ENCODE data around the gene FAT4. TPM values are rescaled to one million over a fixed set of nuclear protein-coding genes. Genes with fewer than 3 reads are reported as not detected.

Gene FAT4, protein sequence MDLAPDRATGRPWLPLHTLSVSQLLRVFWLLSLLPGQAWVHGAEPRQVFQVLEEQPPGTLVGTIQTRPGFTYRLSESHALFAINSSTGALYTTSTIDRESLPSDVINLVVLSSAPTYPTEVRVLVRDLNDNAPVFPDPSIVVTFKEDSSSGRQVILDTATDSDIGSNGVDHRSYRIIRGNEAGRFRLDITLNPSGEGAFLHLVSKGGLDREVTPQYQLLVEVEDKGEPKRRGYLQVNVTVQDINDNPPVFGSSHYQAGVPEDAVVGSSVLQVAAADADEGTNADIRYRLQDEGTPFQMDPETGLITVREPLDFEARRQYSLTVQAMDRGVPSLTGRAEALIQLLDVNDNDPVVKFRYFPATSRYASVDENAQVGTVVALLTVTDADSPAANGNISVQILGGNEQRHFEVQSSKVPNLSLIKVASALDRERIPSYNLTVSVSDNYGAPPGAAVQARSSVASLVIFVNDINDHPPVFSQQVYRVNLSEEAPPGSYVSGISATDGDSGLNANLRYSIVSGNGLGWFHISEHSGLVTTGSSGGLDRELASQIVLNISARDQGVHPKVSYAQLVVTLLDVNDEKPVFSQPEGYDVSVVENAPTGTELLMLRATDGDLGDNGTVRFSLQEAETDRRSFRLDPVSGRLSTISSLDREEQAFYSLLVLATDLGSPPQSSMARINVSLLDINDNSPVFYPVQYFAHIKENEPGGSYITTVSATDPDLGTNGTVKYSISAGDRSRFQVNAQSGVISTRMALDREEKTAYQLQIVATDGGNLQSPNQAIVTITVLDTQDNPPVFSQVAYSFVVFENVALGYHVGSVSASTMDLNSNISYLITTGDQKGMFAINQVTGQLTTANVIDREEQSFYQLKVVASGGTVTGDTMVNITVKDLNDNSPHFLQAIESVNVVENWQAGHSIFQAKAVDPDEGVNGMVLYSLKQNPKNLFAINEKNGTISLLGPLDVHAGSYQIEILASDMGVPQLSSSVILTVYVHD (N-terminal part only)
- 16.7 TPM for total RNA-seq

DNA sequence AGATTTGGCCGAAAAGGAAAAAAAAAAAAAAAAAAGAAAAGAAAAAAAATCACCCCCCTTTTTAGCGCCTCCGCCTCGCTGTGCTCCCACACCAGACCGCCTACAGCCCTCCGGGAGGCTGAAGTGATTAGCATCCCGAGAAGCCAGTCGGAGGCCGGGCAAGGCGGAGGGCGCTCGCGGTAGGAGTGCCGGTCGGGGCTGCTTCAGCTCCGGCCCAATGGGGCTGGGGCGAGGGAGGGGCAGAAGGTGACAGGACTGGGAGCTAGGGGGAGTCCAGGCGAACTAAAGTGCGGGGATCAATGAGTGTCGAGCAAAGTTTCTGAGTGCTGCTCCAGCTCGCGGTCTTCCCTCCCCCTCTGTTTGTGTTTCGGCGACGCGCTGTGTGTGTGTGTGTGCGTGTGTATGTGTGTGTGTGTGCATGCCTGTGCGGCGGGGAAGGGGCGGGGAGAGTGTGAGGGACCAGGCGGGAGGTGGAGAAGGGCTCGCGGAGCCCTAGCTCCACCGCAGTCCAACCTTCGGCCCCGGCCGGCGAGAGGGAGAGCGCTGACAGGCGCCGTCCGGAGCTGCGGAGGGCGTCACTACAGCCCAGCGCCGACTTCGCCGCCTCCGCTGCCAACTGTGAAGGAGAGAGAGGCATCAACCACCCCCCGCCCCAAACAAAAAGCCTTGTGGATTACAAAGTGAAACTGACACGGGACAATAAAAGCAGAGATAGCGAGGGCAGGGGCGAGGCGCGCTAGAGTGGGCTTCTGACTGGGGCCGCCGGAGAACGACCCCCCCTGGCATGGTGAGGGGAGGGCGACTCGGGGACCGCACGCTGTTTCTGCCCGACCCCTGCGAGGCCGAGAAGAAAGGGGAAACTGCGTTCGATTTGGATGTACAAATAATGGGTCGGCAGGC lies at the start of gene FAT4:
Gene FAT4 (plus strand): TSS at position 280 of the 900 bp plus-strand sequence. CDS start 1,457 bp downstream, outside the sequence.
- peak; percentile 93 for DNase-seq (ENCODE audit: low spot score)

- DNase-seq (ENCODE audit: low spot score) = no peak
Measured at GRCh38 chr4:125265846-125266245, 48.9 kb upstream of the FAT4 start.

GRCh38 chr4:125266901-125267604 lies 47.7 kb upstream of the FAT4 start:
- DNase-seq (ENCODE audit: low spot score) = no peak

DNA sequence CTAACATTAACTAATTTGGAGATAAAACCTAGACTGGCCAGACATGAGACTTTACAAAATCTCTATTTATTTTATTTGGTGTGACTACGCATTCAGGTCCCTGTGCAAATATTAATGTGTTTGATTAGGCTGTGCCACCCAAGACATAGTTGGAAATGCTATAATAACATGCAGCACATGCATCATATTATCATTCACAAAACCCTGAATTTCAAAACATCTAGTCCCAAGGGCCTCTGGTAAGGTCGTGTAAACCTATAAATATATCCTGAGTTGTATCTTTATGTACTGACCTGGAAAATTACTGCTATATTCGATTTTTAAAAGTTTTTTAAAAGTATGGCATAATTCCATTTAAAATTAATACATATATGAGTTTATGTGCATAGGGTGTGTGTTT lies 47.1 kb upstream of the FAT4 start:
- no peak for DNase-seq (ENCODE audit: low spot score)

GRCh38 chr4:125268068-125268755 lies 46.5 kb upstream of the FAT4 start:
- DNase-seq (ENCODE audit: low spot score) = no peak

DNA sequence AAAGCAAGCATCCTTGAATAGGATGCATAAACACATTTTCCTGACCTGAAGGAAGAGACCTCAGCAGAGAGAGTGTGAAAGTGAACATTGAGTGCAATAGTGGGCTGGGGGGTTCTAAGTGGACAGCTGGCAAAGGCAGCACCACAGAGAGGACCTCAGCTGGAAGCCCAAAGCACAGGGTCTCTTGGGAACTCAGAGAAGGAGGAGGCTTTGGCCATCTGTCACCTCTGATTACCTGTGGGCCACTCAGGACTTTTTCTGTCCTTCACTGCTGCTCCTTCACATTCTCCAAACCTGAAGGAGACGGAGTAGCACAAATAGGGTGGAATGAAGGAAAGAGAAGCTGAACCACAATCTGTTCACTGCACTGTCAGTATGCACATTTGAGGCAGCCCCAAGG lies 37.9 kb upstream of the FAT4 start:
- DNase-seq (ENCODE audit: low spot score) = no peak

- DNase-seq (ENCODE audit: low spot score) = no peak
Measured at GRCh38 chr4:125277790-125278189, 37.0 kb upstream of the FAT4 start.

- no peak for DNase-seq (ENCODE audit: low spot score)
Measured at GRCh38 chr4:125280892-125281403, 33.8 kb upstream of the FAT4 start.

GRCh38 chr4:125283707-125284279 lies 31.0 kb upstream of the FAT4 start:
- no peak for DNase-seq (ENCODE audit: low spot score)

DNA sequence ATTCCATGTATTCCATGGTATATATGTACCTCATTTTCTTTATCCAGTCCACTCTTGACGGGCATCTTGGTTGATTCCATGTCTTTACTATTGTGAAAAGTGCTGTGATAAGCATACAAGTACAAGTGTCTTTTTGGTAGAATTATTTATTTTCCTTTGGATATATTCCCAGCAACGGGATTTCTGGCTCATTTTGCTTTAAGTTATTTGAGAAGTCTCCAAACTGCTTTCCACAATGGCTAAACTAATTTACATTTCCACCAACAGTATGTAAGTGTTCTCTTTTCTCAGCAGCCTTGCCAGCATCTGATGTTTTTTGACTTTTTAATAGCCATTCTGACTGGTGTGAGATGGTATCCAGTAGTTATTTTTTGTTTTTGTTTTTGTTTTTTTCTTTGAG lies 17.6 kb upstream of the FAT4 start:
- no peak for DNase-seq (ENCODE audit: low spot score)

DNA sequence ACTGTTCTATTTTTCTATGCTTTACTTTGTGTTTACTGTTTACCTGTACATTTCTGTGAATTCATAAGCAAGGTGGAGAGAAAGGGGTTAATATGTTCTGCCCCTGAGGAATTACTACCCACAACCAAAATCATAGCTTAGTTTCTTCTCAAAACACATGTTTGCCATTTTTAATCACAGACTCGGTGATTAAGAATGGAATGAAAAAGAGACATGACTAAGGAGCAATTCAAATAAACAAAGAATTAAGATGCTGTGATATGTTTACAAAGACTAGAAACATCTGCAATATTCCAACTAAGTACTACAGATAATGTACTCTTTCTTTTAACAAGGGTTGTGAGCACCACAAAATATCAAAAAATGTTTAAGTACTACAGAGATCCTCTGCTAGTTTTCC lies 11.7 kb upstream of the FAT4 start:
- no peak for DNase-seq (ENCODE audit: low spot score)

DNA sequence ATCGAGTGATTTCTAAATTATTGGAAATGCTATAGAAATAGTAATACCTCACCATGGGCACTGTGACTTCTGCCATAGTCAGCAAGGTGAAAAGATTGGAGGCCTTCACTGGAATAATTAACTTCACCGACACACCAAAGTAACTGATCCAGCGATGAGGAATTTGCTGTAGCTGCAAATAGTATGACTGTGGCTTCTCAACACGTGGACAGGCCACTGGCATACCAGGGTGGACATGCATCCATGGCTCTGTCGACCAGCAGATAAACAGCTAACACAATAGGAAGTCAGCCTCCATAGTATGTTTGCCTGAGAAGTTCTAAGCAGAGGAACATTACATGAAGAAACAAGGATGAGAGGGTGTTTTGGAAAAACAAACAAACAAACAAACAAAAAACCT lies 10.9 kb upstream of the FAT4 start:
- DNase-seq (ENCODE audit: low spot score) = no peak

DNA sequence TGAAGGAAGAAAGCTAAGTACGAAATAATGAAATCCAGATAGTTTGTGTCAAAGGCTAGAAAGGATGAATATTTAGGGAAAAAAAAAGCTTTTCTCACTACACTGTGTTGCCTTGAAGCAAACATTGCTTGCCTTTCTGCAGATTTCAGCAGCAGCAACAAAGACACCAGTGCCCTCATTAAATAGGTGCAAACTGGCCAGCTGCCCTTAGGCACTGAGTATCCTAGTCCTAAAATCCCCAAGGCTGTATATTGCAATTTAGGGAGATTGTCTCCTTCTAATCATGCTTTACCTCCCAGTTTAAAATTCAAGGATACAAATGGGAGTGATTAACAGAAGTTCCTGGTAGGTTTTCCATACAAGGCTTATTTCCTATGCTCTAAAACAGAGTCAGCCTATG lies 8.6 kb upstream of the FAT4 start:
- no peak for DNase-seq (ENCODE audit: low spot score)

- no peak for DNase-seq (ENCODE audit: low spot score)
Measured at GRCh38 chr4:125306533-125306932, 8.2 kb upstream of the FAT4 start.

DNA sequence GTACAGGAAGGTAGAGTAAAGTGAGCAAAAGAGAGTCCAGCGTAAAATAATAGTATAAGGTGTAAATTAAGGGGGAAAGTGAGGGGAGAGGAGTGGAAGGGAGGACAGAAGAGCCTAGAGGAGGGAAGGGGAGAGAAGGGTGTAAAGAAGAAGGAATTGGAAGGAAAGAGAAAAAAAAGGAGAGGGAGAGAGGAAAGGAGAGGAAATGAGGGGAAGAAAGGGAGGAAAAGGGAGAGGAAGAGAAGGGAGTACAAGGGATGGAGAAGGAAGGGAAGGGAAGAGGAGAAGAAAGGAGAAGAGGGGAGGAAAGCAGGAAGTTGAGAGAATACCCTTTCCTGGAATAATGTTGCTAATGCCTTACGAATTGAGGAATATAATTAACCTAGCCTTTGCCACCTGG lies 3.3 kb upstream of the FAT4 start:
- DNase-seq (ENCODE audit: low spot score) = no peak

DNA sequence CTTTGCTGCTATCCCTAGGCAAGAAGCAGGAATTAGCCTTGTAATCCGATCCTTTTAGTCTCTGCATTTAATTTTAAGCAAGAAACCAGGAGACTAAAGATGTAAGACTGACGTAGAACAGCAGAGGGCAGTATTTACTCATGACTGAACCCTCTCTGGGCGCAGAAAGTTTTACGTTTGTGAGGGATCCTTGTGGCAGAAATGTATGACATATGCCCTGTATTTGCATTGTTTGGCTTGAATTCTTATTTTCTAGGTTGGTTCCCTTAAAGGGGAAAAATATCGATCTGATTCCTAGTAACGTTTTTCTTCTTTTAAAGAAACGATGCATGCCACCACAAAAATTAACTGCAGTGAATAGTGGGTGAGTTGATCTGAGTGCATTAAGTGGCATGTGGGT lies 1.3 kb upstream of the FAT4 start:
- DNase-seq (ENCODE audit: low spot score) = peak; percentile 62

GRCh38 chr4:125313989-125314667 lies 627 bp upstream of the FAT4 start:
- no peak for DNase-seq (ENCODE audit: low spot score)

- DNase-seq (ENCODE audit: low spot score) = peak; percentile 21
Measured at GRCh38 chr4:125315576-125316400, 1.0 kb downstream of the FAT4 start.
